Cardiac muscle cell (in vitro differentiated cells and primary cell): ENCODE measurements around the gene HDLBP. TPM values are rescaled to one million over a fixed set of nuclear protein-coding genes. Genes with fewer than 3 reads are reported as not detected.

Source experiments
- DNase-seq, 2 donors: peaks; one replicate each; pipeline versions ENCODE4 v3.0.0 to v3.0.0-alpha.2; 2010 to 2017; ENCODE audit warnings: low read depth in 1 of 2, low spot score in 1 of 2
- H3K27ac ChIP-seq: fragments of 200-600 bp; sonication (generic); 2 replicates; pipeline ENCODE4 v1.5.1; 2016
- H3K27me3 ChIP-seq: fragments of 200-600 bp; sonication (generic); 2 replicates; pipeline ENCODE4 v1.6.0; 2016; ENCODE audit warnings: control low read depth
- H3K36me3 ChIP-seq: fragments of 200-600 bp; sonication (generic); 2 replicates; pipeline ENCODE4 v1.5.1; 2016; ENCODE audit warnings: control low read depth
- H3K4me1 ChIP-seq: fragments of 200-600 bp; sonication (generic); 2 replicates; pipeline ENCODE4 v1.8.1; 2017; ENCODE audit warnings: low read depth, mild to moderate bottlenecking, mixed run types
- H3K4me3 ChIP-seq: fragments of 200-600 bp; sonication (generic); 2 replicates; pipeline ENCODE4 v1.5.1; 2016; ENCODE audit warnings: mild to moderate bottlenecking
- H3K9me3 ChIP-seq: fragments of 200-600 bp; sonication (generic); 2 replicates; pipeline ENCODE4 v1.5.1; 2017; ENCODE audit warnings: low read depth, mild to moderate bottlenecking, control low read depth
- CTCF ChIP-seq: IDR thresholded peaks from 2 replicates; pipeline ENCODE4 v1.5.1; 2012; ENCODE audit warnings: low read depth, mild to moderate bottlenecking, low read length
- polyA plus RNA-seq: library from polyadenylated mRNA; unstranded; fragments of >200 nt; fragmentation: Nextera tagmentation; extraction: Ambion mirVana; gene quantifications from 2 replicates; pipeline ENCODE4 v1.2.1, GENCODE V29; 2016
- total RNA-seq: library from RNA; depleted of rRNA; stranded (reverse); fragments of >200 nt; gene quantifications from 2 replicates; pipeline ENCODE4 v1.2.3, GENCODE V29; 2016

Gene HDLBP
- total and polyA plus RNA-seq, 2 experiments from 2014 or later, result 261 to 313 TPM

GRCh38 chr2:241189856-241190201 is 125.6 kb downstream of the HDLBP start:
- no peaks in the 10 kb centered on the region for H3K9me3 ChIP-seq
- H3K36me3 ChIP-seq, result no peaks in the 10 kb centered on the region
- H3K4me1 ChIP-seq, result no peaks in the 10 kb centered on the region
- TF ChIP-seq CTCF, result no peak
- H3K27me3 ChIP-seq, result no peaks in the 10 kb centered on the region
- DNase-seq, result no peak
- no peak overlapping the region for H3K27ac ChIP-seq
- H3K4me3 ChIP-seq, result no peak overlapping the region

- no peak overlapping the region for H3K27ac ChIP-seq
- no peaks in the 10 kb centered on the region for H3K27me3 ChIP-seq
- no peak for DNase-seq
- no peak for TF ChIP-seq CTCF
- H3K9me3 ChIP-seq, result no peaks in the 10 kb centered on the region
- no peak overlapping the region for H3K4me3 ChIP-seq
- H3K36me3 ChIP-seq, result no peaks in the 10 kb centered on the region
- no peaks in the 10 kb centered on the region for H3K4me1 ChIP-seq
Observed at GRCh38 chr2:241189093-241189855, 126.2 kb downstream of the HDLBP start.

- H3K36me3 ChIP-seq, result no peaks in the 10 kb centered on the region
Observed at GRCh38 chr2:241188361-241189092, 126.9 kb downstream of the HDLBP start, which contains the start of gene ANO7. Gene ANO7, plus strand, starts transcription at chr2:241188677. Its CDS starts 1,387 bp downstream, at chr2:241190064.

GRCh38 chr2:241187918-241188234 is 127.6 kb downstream of the HDLBP start:
- Histone ChIP-seq H3K4me1 (no peaks in the 10 kb centered on the region), H3K27ac (no peak overlapping the region), H3K36me3 (peaks cover 3% of the 10 kb centered on the region), H3K27me3 (no peaks in the 10 kb centered on the region), H3K9me3 (no peaks in the 10 kb centered on the region), H3K4me3 (no peak overlapping the region)
- no peak for DNase-seq
- TF ChIP-seq CTCF, result no peak

More at GRCh38 chr2:241188361-241189092, 126.9 kb downstream of the HDLBP start, which contains the start of gene ANO7:
- DNase-seq, result no peak
- Histone ChIP-seq H3K4me3 (no peak within 1 kb of the TSS), H3K9me3 (no peaks in the 10 kb centered on the region), H3K27ac (no peak within 1 kb of the TSS), H3K27me3 (no peaks in the 10 kb centered on the region), H3K4me1 (no peaks in the 10 kb centered on the region)
- TF ChIP-seq CTCF, result no peak

GRCh38 chr2:241187101-241187917 is 128.2 kb downstream of the HDLBP start:
- DNase-seq, result no peak
- H3K36me3 ChIP-seq, result peaks cover 4% of the 10 kb centered on the region

More at GRCh38 chr2:241187101-241187917, 128.2 kb downstream of the HDLBP start:
- H3K4me3 ChIP-seq, result no peak overlapping the region
- no peaks in the 10 kb centered on the region for H3K27me3 ChIP-seq
- no peaks in the 10 kb centered on the region for H3K9me3 ChIP-seq
- H3K27ac ChIP-seq, result no peak overlapping the region
- H3K4me1 ChIP-seq, result no peaks in the 10 kb centered on the region
- TF ChIP-seq CTCF, result no peak
